ENCODE results near the gene TTC1.
"Not testable (repeated sequence)": the region's sequence is repeated elsewhere in the genome, so short reads cannot be mapped to it uniquely, and the experiment has no call there.

Gene TTC1

GRCh38 chr5:160007514-160007913 lies 1.4 kb upstream of the TTC1 start:
- Histone ChIP-seq H3K4me1 (ENCODE audit: control insufficient read depth, insufficient read depth, low read length) (peaks cover 12% of the 10 kb centered on the region), H3K36me3 (ENCODE audit: insufficient read depth, low read length) (peaks cover 7% of the 10 kb centered on the region), H3K9me3 (replicated peaks; ENCODE audit: low read length) (no peaks in the 10 kb centered on the region), H3K4me2 (ENCODE audit: low read length) (no peak overlapping the region), H3K9ac (ENCODE audit: low read depth, low read length) (no peak overlapping the region), H3K4me3 (ENCODE audit: low read length) (no peak overlapping the region), H3K27me3 (ENCODE audit: control insufficient read depth, insufficient read depth, low read length) (no peaks in the 10 kb centered on the region)

GRCh38 chr5:160008529-160008876 lies 436 bp upstream of the TTC1 start:
- H3K4me2 ChIP-seq (ENCODE audit: low read length); H3K27me3 ChIP-seq (ENCODE audit: control insufficient read depth, insufficient read depth, low read length); H3K9me3 ChIP-seq (replicated peaks; ENCODE audit: low read length); H3K4me3 ChIP-seq (ENCODE audit: low read length); H3K9ac ChIP-seq (ENCODE audit: low read depth, low read length): not testable (repeated sequence)
- Histone ChIP-seq H3K4me1 (ENCODE audit: control insufficient read depth, insufficient read depth, low read length) (peaks cover 12% of the 10 kb centered on the region), H3K36me3 (ENCODE audit: insufficient read depth, low read length) (peaks cover 12% of the 10 kb centered on the region)

GRCh38 chr5:160009591-160009989 lies 651 bp downstream of the TTC1 start:
- Histone ChIP-seq H3K9ac (ENCODE audit: low read depth, low read length) (peak overlapping the region; percentile 91), H3K36me3 (ENCODE audit: insufficient read depth, low read length) (peaks cover 12% of the 10 kb centered on the region), H3K4me1 (ENCODE audit: control insufficient read depth, insufficient read depth, low read length) (peaks cover 12% of the 10 kb centered on the region), H3K9me3 (replicated peaks; ENCODE audit: low read length) (no peaks in the 10 kb centered on the region), H3K4me3 (ENCODE audit: low read length) (peak overlapping the region; percentile 95), H3K27me3 (ENCODE audit: control insufficient read depth, insufficient read depth, low read length) (no peaks in the 10 kb centered on the region), H3K4me2 (ENCODE audit: low read length) (peak overlapping the region; percentile 97)

GRCh38 chr5:160011471-160011870 lies 2.5 kb downstream of the TTC1 start:
- H3K9me3 ChIP-seq (replicated peaks; ENCODE audit: low read length), result no peaks in the 10 kb centered on the region
- no peak overlapping the region for H3K4me3 ChIP-seq (ENCODE audit: low read length)
- peaks cover 22% of the 10 kb centered on the region for H3K36me3 ChIP-seq (ENCODE audit: insufficient read depth, low read length)
- no peak overlapping the region for H3K9ac ChIP-seq (ENCODE audit: low read depth, low read length)
- no peaks in the 10 kb centered on the region for H3K27me3 ChIP-seq (ENCODE audit: control insufficient read depth, insufficient read depth, low read length)
- no peak overlapping the region for H3K4me2 ChIP-seq (ENCODE audit: low read length)
- peaks cover 12% of the 10 kb centered on the region for H3K4me1 ChIP-seq (ENCODE audit: control insufficient read depth, insufficient read depth, low read length)

GRCh38 chr5:160014197-160014596 lies 5.3 kb downstream of the TTC1 start:
- H3K27me3 ChIP-seq (ENCODE audit: control insufficient read depth, insufficient read depth, low read length); H3K4me3 ChIP-seq (ENCODE audit: low read length); H3K4me2 ChIP-seq (ENCODE audit: low read length); H3K9ac ChIP-seq (ENCODE audit: low read depth, low read length); H3K9me3 ChIP-seq (replicated peaks; ENCODE audit: low read length): not testable (repeated sequence)
- Histone ChIP-seq H3K36me3 (ENCODE audit: insufficient read depth, low read length) (peaks cover 27% of the 10 kb centered on the region), H3K4me1 (ENCODE audit: control insufficient read depth, insufficient read depth, low read length) (peaks cover 12% of the 10 kb centered on the region)

- H3K27me3 ChIP-seq (ENCODE audit: control insufficient read depth, insufficient read depth, low read length), result no peaks in the 10 kb centered on the region
- no peak overlapping the region for H3K4me3 ChIP-seq (ENCODE audit: low read length)
- no peaks in the 10 kb centered on the region for H3K4me1 ChIP-seq (ENCODE audit: control insufficient read depth, insufficient read depth, low read length)
- H3K9me3 ChIP-seq (replicated peaks; ENCODE audit: low read length), result no peaks in the 10 kb centered on the region
- peaks cover 21% of the 10 kb centered on the region for H3K36me3 ChIP-seq (ENCODE audit: insufficient read depth, low read length)
- H3K4me2 ChIP-seq (ENCODE audit: low read length), result no peak overlapping the region
- H3K9ac ChIP-seq (ENCODE audit: low read depth, low read length), result no peak overlapping the region
Measured at GRCh38 chr5:160018945-160019625, 10.1 kb downstream of the TTC1 start.

- Histone ChIP-seq H3K4me3 (ENCODE audit: low read length) (no peak overlapping the region), H3K4me1 (ENCODE audit: control insufficient read depth, insufficient read depth, low read length) (no peaks in the 10 kb centered on the region), H3K4me2 (ENCODE audit: low read length) (no peak overlapping the region), H3K36me3 (ENCODE audit: insufficient read depth, low read length) (peaks cover 13% of the 10 kb centered on the region), H3K9ac (ENCODE audit: low read depth, low read length) (no peak overlapping the region), H3K9me3 (replicated peaks; ENCODE audit: low read length) (no peaks in the 10 kb centered on the region), H3K27me3 (ENCODE audit: control insufficient read depth, insufficient read depth, low read length) (no peaks in the 10 kb centered on the region)
Measured at GRCh38 chr5:160020266-160020770, 11.4 kb downstream of the TTC1 start.

GRCh38 chr5:160020964-160021363 lies 12.0 kb downstream of the TTC1 start:
- Histone ChIP-seq H3K4me2 (ENCODE audit: low read length) (no peak overlapping the region), H3K4me1 (ENCODE audit: control insufficient read depth, insufficient read depth, low read length) (no peaks in the 10 kb centered on the region), H3K4me3 (ENCODE audit: low read length) (no peak overlapping the region), H3K36me3 (ENCODE audit: insufficient read depth, low read length) (peaks cover 10% of the 10 kb centered on the region), H3K9ac (ENCODE audit: low read depth, low read length) (no peak overlapping the region), H3K9me3 (replicated peaks; ENCODE audit: low read length) (no peaks in the 10 kb centered on the region), H3K27me3 (ENCODE audit: control insufficient read depth, insufficient read depth, low read length) (no peaks in the 10 kb centered on the region)

- Histone ChIP-seq H3K27me3 (ENCODE audit: control insufficient read depth, insufficient read depth, low read length) (no peaks in the 10 kb centered on the region), H3K4me2 (ENCODE audit: low read length) (no peak overlapping the region), H3K9ac (ENCODE audit: low read depth, low read length) (no peak overlapping the region), H3K4me3 (ENCODE audit: low read length) (no peak overlapping the region), H3K9me3 (replicated peaks; ENCODE audit: low read length) (no peaks in the 10 kb centered on the region), H3K36me3 (ENCODE audit: insufficient read depth, low read length) (peaks cover 6% of the 10 kb centered on the region), H3K4me1 (ENCODE audit: control insufficient read depth, insufficient read depth, low read length) (no peaks in the 10 kb centered on the region)
Measured at GRCh38 chr5:160021831-160022446, 13.0 kb downstream of the TTC1 start.

GRCh38 chr5:160023007-160023907 lies 14.3 kb downstream of the TTC1 start:
- no peaks in the 10 kb centered on the region for H3K9me3 ChIP-seq (replicated peaks; ENCODE audit: low read length)
- H3K27me3 ChIP-seq (ENCODE audit: control insufficient read depth, insufficient read depth, low read length), result no peaks in the 10 kb centered on the region
- H3K9ac ChIP-seq (ENCODE audit: low read depth, low read length), result no peak overlapping the region
- peaks cover 5% of the 10 kb centered on the region for H3K36me3 ChIP-seq (ENCODE audit: insufficient read depth, low read length)
- H3K4me3 ChIP-seq (ENCODE audit: low read length), result no peak overlapping the region
- H3K4me1 ChIP-seq (ENCODE audit: control insufficient read depth, insufficient read depth, low read length), result no peaks in the 10 kb centered on the region
- H3K4me2 ChIP-seq (ENCODE audit: low read length), result no peak overlapping the region

GRCh38 chr5:160023908-160024630 lies 15.1 kb downstream of the TTC1 start:
- Histone ChIP-seq H3K4me2 (ENCODE audit: low read length) (no peak overlapping the region), H3K36me3 (ENCODE audit: insufficient read depth, low read length) (peaks cover 5% of the 10 kb centered on the region), H3K9ac (ENCODE audit: low read depth, low read length) (no peak overlapping the region), H3K4me1 (ENCODE audit: control insufficient read depth, insufficient read depth, low read length) (no peaks in the 10 kb centered on the region), H3K9me3 (replicated peaks; ENCODE audit: low read length) (no peaks in the 10 kb centered on the region), H3K4me3 (ENCODE audit: low read length) (no peak overlapping the region), H3K27me3 (ENCODE audit: control insufficient read depth, insufficient read depth, low read length) (no peaks in the 10 kb centered on the region)
